TTC549 (cell line): ENCODE results near the gene CX3CL1.
"Not testable (repeated sequence)": the region's sequence is repeated elsewhere in the genome, so short reads cannot be mapped to it uniquely, and the experiment has no call there.

Experiments used
- FAIRE-seq: peaks from 2 replicates; lab custom pipeline; 2012; peaks lifted over from hg19 to GRCh38; lab: Jason Lieb, UNC

Gene CX3CL1

GRCh38 chr16:57382535-57383275, 10.4 kb downstream of the CX3CL1 start:
- FAIRE-seq, result no peak

GRCh38 chr16:57383276-57384247, 11.3 kb downstream of the CX3CL1 start:
- FAIRE-seq, result no peak

- FAIRE-seq, result no peak
These were observed 12.2 kb downstream of the CX3CL1 start for GRCh38 chr16:57384248-57385070.

GRCh38 chr16:57385083-57385482, 12.8 kb downstream of the CX3CL1 start:
- FAIRE-seq, result no peak

- no peak for FAIRE-seq
These were observed 14.2 kb downstream of the CX3CL1 start for GRCh38 chr16:57386381-57386951.

GRCh38 chr16:57387598-57388354, 15.5 kb downstream of the CX3CL1 start:
- no peak for FAIRE-seq

- no peak for FAIRE-seq
These were observed 16.2 kb downstream of the CX3CL1 start for GRCh38 chr16:57388359-57389086.

GRCh38 chr16:57389087-57389468, 16.8 kb downstream of the CX3CL1 start:
- FAIRE-seq, result no peak

- FAIRE-seq, result no peak
These were observed 18.5 kb downstream of the CX3CL1 start for GRCh38 chr16:57390636-57391295.

GRCh38 chr16:57391300-57391699, 19.0 kb downstream of the CX3CL1 start:
- FAIRE-seq, result no peak

- FAIRE-seq, result no peak
These were observed 19.4 kb downstream of the CX3CL1 start for GRCh38 chr16:57391708-57392107.

- no peak for FAIRE-seq
These were observed 20.4 kb downstream of the CX3CL1 start for GRCh38 chr16:57392694-57393093.

- FAIRE-seq, result no peak
These were observed 22.2 kb downstream of the CX3CL1 start for GRCh38 chr16:57394444-57394843.

GRCh38 chr16:57395026-57395425, 22.7 kb downstream of the CX3CL1 start:
- FAIRE-seq, result no peak

- no peak for FAIRE-seq
These were observed 24.5 kb downstream of the CX3CL1 start for GRCh38 chr16:57396786-57397185.

- FAIRE-seq, result not testable (repeated sequence)
These were observed 25.2 kb downstream of the CX3CL1 start for GRCh38 chr16:57397493-57397892.

- FAIRE-seq, result no peak
These were observed 29.8 kb downstream of the CX3CL1 start for GRCh38 chr16:57401943-57402640.

GRCh38 chr16:57403965-57404817, 31.9 kb downstream of the CX3CL1 start, which contains the start of gene CCL17:
Gene CCL17, plus strand, starts transcription at chr16:57404767. Its CDS starts 9,166 bp downstream, at chr16:57413933.
- FAIRE-seq, result no peak
